Epithelial cell of proximal tubule (primary cell): ENCODE results near the gene MAP3K12. TPM values are rescaled to one million over a fixed set of nuclear protein-coding genes. Genes with fewer than 3 reads are reported as not detected.

ENCODE experiments used
- DNase-seq: peaks from one replicate; pipeline ENCODE4 v3.0.0-alpha.2; 2011; ENCODE audit warnings: low read depth
- H3K4me3 ChIP-seq: 2 replicates; pipeline ENCODE4 v1.5.1; 2011; ENCODE audit warnings: low read depth, mild to moderate bottlenecking, low read length
- CTCF ChIP-seq: conservative IDR thresholded peaks from 2 replicates; pipeline ENCODE4 v1.5.1; 2012; ENCODE audit warnings: low read depth, mild to moderate bottlenecking, low read length
- total RNA-seq: library from RNA; depleted of rRNA; stranded (reverse); fragments of >200 nt; gene quantifications from 2 replicates; pipeline ENCODE4 v1.2.3, GENCODE V29; 2015

The MAP3K12 gene
- total RNA-seq, 1 donor from 2014 or later = 16.7 TPM

- no peak overlapping the region for H3K4me3 ChIP-seq
- no peak for DNase-seq
- peak; percentile 52 for TF ChIP-seq CTCF
These were observed 22.5 kb downstream of the MAP3K12 start for GRCh38 chr12:53476769-53477209.

DNA sequence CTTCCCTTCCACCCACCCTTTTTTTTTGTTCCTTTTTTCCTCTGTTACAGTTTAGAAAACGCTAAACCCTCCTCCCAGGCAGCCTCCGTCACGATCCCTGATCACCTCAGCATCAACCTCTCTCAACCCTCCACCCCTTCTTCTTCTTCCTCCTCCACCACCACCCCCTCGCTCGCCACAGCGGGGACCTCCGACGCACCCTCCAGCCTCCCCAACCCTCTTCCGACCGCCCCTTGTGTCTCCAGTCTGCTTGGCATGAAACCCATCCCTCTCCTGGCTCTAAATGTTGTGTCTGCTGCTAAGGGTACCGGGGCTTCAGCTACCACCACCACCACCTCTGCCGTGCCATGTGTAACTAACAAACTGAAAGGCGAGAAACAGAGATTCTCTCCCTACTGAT, 24.4 kb downstream of the MAP3K12 start:
- no peak overlapping the region for H3K4me3 ChIP-seq
- DNase-seq = no peak
- no peak for TF ChIP-seq CTCF

DNA sequence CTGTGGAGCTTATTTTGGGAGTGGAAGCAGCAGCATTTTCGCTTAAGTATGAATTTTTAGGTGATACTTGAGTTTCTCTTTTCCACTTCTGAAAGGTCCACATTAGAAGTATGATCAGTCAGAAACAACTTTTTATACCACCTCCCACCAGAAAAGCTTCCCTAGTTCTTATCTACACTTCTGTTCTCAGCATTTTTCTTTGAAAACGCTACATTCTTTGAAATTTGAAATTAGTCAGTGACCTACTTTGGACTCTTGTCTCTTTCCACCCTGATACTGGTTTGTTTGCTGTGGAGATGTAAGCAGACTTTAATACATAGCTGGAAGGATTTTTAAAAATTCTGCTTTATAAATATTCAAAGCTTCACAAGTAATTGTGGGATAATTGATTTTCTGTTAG, 25.2 kb downstream of the MAP3K12 start:
- no peak for TF ChIP-seq CTCF
- DNase-seq = no peak
- H3K4me3 ChIP-seq = no peak overlapping the region

DNA sequence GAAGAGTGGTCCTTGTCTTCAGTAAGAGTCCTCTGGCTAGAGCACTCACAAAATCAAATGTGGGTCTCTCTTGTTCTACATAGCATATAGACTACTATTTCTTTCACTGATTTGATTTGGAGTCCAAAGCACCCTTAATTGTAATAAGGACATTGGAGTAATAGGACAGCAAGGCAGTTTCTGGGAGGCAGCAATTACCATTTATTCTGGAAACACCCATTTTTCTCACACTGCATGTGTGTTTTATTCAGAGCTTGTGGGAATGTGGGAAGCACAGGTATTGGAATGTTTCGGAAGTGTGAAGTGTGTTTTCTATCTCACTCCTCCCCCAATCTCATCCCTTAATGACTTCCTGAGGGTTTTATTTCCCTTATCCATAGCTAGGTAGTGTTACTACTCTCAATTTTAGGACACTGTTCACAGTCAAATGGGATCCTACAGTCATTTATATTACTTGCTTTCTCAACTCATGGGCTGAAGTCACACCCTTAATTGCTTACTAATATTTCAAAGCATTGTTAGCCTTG, 27.1 kb downstream of the MAP3K12 start:
- TF ChIP-seq CTCF = no peak
- no peak overlapping the region for H3K4me3 ChIP-seq
- DNase-seq = no peak

- H3K4me3 ChIP-seq = no peak overlapping the region
- no peak for TF ChIP-seq CTCF
- no peak for DNase-seq
These were observed 31.0 kb downstream of the MAP3K12 start for GRCh38 chr12:53468282-53468681.

DNA sequence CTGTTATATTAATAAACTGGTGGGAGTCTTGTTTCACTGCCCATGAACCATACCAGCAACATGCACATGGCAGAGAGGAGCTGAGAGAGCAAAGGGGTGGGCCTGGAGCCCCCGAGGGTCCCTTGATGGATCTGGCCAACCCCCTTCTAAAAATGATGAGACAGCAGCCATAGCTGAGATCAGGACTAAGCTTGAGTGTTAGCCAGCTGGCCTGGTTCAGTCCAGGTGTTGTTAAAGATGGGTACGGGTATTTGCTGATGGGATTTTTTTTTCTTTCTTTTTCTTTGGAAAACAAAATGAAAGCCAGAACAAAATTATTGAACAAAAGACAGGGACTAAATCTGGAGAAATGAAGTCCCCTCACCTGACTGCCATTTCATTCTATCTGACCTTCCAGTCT, 31.4 kb downstream of the MAP3K12 start:
- TF ChIP-seq CTCF = no peak
- H3K4me3 ChIP-seq = no peak overlapping the region
- no peak for DNase-seq

- no peak for TF ChIP-seq CTCF
- DNase-seq = no peak
- H3K4me3 ChIP-seq = no peak overlapping the region
These were observed 32.2 kb downstream of the MAP3K12 start for GRCh38 chr12:53467082-53467481.
